Testis (tissue), 5 donors: ENCODE results near the gene ELF1. TPM values are rescaled to one million over a fixed set of nuclear protein-coding genes. Genes with fewer than 3 reads are reported as not detected.

Experiments
- DNase-seq: peaks from one replicate; pipeline ENCODE4 v3.0.0-alpha.2; 2019
- H3K27ac ChIP-seq, 2 donors: fragments of 200-600 bp; sonication (generic); one replicate each; pipeline ENCODE4 v1.5.1; 2019
- H3K27me3 ChIP-seq: fragments of 200-600 bp; sonication (generic); one replicate; pipeline ENCODE4 v1.5.1; 2019
- H3K36me3 ChIP-seq: fragments of 200-600 bp; sonication (generic); one replicate; pipeline ENCODE4 v1.5.1; 2017; ENCODE audit warnings: low read depth; ENCODE audit errors: missing control alignments
- H3K4me1 ChIP-seq: fragments of 200-600 bp; sonication (generic); one replicate; pipeline ENCODE4 v1.5.1; 2019
- H3K4me3 ChIP-seq, 2 donors: fragments of 200-600 bp; sonication (generic); one replicate each; pipeline ENCODE4 v1.5.1; 2017 to 2019
- H3K9me3 ChIP-seq: fragments of 200-600 bp; sonication (generic); one replicate; pipeline ENCODE4 v1.5.1; 2017
- CTCF ChIP-seq, 3 experiments: fragments of 450-650 bp in 2 of 3; fragments of 200-600 bp in 1 of 3; sonication (generic) in 1 of 3; IDR thresholded peaks; one replicate each; pipeline ENCODE4 v1.5.1; 2016 to 2019; ENCODE audit warnings: antibody characterized with exemption in 3 of 3, mild to moderate bottlenecking in 2 of 3, moderate library complexity in 1 of 3
- POLR2A ChIP-seq: fragments of 450-650 bp; IDR thresholded peaks from one replicate; pipeline ENCODE4 v1.6.1; 2017; ENCODE audit warnings: antibody characterized with exemption, mild to moderate bottlenecking, moderate library complexity
- WGBS, 2 donors: methylation state at CpG; one replicate each; pipeline ENCODE4 v1.1.5; 2018; 5-methylcytosine and 5-hydroxymethylcytosine counted together
- intact Hi-C: fragments of 100-400 bp; cut with DNase I; formaldehyde crosslinking; loops from one replicate; pipeline ENCODE4 v1.15.1; 2023; ENCODE audit warnings: low total_unique reads
- long read RNA-seq, 2 donors: transcript quantifications; one replicate each; lab custom pipeline, GENCODE V29; 2026
- polyA plus RNA-seq: library from polyadenylated mRNA; stranded (reverse); fragments of 350-450 nt; fragmentation: Illumina TruSeq; extraction: RNeasy Lipid Tissue Mini Kit (QIAGEN cat#74804); gene quantifications from one replicate; pipeline ENCODE4 v1.2.3, GENCODE V29; 2014; ENCODE audit warnings: low read depth, low replicate concordance; ENCODE audit not compliant: insufficient read depth
- total RNA-seq, 2 donors: library from RNA; depleted of rRNA; stranded (reverse); fragments of >200 nt; gene quantifications; one replicate each; pipeline ENCODE4 v1.2.3, GENCODE V29; 2016

The ELF1 gene
- total RNA-seq = 10 to 100 TPM; 54.8 to 67.5 TPM
- 32.8 TPM for polyA plus RNA-seq
- long read RNA-seq, donor 1, partial matches to known transcripts = 50 of 59 reads
- long read RNA-seq, donor 1, other reads (novel, unspliced or antisense) = 8 of 59 reads
- long read RNA-seq, donor 2 = 0 reads

GRCh38 chr13:41019011-41019487 is at the start of gene ELF1:
Gene ELF1, minus strand, starts transcription at chr13:41019316. Its CDS starts 37,262 bp downstream, at chr13:40982054.
- intact Hi-C loops = no loop called here
- DNase-seq = peak; percentile 39
- Histone ChIP-seq H3K27ac (peak within 1 kb of the TSS; percentile 1 to 71), H3K27me3 (no peaks in the 10 kb centered on the region), H3K4me1 (peaks cover 7% of the 10 kb centered on the region), H3K4me3 (no peak within 1 kb of the TSS), H3K9me3 (no peaks in the 10 kb centered on the region), H3K36me3 (no peaks in the 10 kb centered on the region)
- TF ChIP-seq CTCF (IDR thresholded peaks at IDR 0.05) = no peak
- TF ChIP-seq POLR2A = no peak
- WGBS, 2 donors = 54 to 57% methylated on average over 4 of the region's 4 CpGs

DNA sequence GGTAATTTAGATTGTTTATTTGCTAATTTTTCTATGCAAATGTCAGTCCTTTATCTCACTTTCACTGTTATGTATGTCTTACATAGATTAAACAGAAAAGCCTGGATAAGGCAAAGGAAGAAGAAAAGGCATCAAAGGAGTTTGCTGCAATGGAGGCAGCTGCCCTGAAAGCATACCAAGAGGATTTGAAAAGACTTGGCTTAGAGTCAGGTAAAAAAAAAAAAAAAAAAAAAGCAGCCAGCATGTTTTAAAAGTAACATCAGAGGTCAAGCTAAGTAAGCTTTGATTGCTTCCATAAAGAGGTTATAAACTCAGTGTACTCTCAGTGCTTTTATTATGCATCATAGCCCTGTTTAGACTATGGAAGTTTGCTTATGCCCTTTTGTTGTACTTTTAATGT is 46.0 kb upstream of the ELF1 start:
- Histone ChIP-seq H3K27me3 (no peaks in the 10 kb centered on the region), H3K36me3 (no peaks in the 10 kb centered on the region), H3K4me1 (peaks cover 5% of the 10 kb centered on the region), H3K9me3 (no peaks in the 10 kb centered on the region), H3K4me3 (no peak overlapping the region), H3K27ac (peak overlapping the region in 1 of 2 donors; percentile 99)
- TF ChIP-seq CTCF (IDR thresholded peaks at IDR 0.05) (no peak), POLR2A (no peak)
- DNase-seq = no peak
- intact Hi-C loops = no loop called here

- no peaks in the 10 kb centered on the region for H3K27me3 ChIP-seq
- peak overlapping the region in 1 of 2 donors; percentile 99 for H3K27ac ChIP-seq
- no peaks in the 10 kb centered on the region for H3K9me3 ChIP-seq
- TF ChIP-seq CTCF (IDR thresholded peaks at IDR 0.05) = no peak
- no peak for TF ChIP-seq POLR2A
- DNase-seq = no peak
- H3K4me1 ChIP-seq = peaks cover 5% of the 10 kb centered on the region
- H3K4me3 ChIP-seq = no peak overlapping the region
- WGBS, 2 donors = 61% methylated on average over 2 of the region's 2 CpGs
- no peaks in the 10 kb centered on the region for H3K36me3 ChIP-seq
- intact Hi-C loops = no loop called here
Measured at GRCh38 chr13:41064493-41064892, 45.4 kb upstream of the ELF1 start.

GRCh38 chr13:41061914-41062837 is 43.1 kb upstream of the ELF1 start:
- TF ChIP-seq CTCF (IDR thresholded peaks at IDR 0.05) = no peak
- no peak for TF ChIP-seq POLR2A
- peak overlapping the region; percentile 97 to 99 for H3K27ac ChIP-seq
- H3K36me3 ChIP-seq = no peaks in the 10 kb centered on the region
- H3K4me3 ChIP-seq = peak overlapping the region; percentile 84 to 95
- 1% methylated on average over 24 of the region's 24 CpGs for WGBS, 2 donors
- peaks cover 19% of the 10 kb centered on the region for H3K4me1 ChIP-seq
- no peak for DNase-seq
- no peaks in the 10 kb centered on the region for H3K27me3 ChIP-seq
- intact Hi-C loops = no loop called here
- no peaks in the 10 kb centered on the region for H3K9me3 ChIP-seq
